Mesenchymal stem cell (in vitro differentiated cells and primary cell): ENCODE results near the gene ZNF655.

Experiments used
- DNase-seq: peaks from one replicate; pipeline ENCODE4 v3.0.0-alpha.2; 2013
- H2AFZ ChIP-seq: one replicate; pipeline ENCODE4 v1.6.1; 2013; ENCODE audit warnings: low read depth, mild to moderate bottlenecking, control low read depth, inconsistent platforms, low read length, moderate library complexity
- H2AK5ac ChIP-seq: 2 replicates; pipeline ENCODE4 v1.6.1; 2013; ENCODE audit warnings: low read length, moderate library complexity, mild to moderate bottlenecking, inconsistent platforms; ENCODE audit not compliant: severe bottlenecking
- H2BK120ac ChIP-seq: one replicate; pipeline ENCODE4 v1.6.1; 2013; ENCODE audit warnings: low read depth, mild to moderate bottlenecking, inconsistent platforms, low read length, moderate library complexity
- H2BK12ac ChIP-seq, 2 experiments: one replicate each; pipeline ENCODE4 v1.6.1; 2013; ENCODE audit warnings: inconsistent platforms in 2 of 2, low read length in 2 of 2, mild to moderate bottlenecking in 2 of 2, moderate library complexity in 2 of 2, control low read depth in 1 of 2
- H2BK15ac ChIP-seq: one replicate; pipeline ENCODE4 v1.6.1; 2013; ENCODE audit warnings: mild to moderate bottlenecking, low read depth, inconsistent platforms; ENCODE audit not compliant: poor library complexity, severe bottlenecking
- H2BK5ac ChIP-seq: 2 replicates; pipeline ENCODE4 v1.6.1; 2013; ENCODE audit warnings: low read depth, mild to moderate bottlenecking, low read length, control low read depth, inconsistent platforms; ENCODE audit not compliant: poor library complexity, severe bottlenecking
- H3K14ac ChIP-seq, 2 experiments: one replicate each; pipeline ENCODE4 v1.6.1; 2013; ENCODE audit warnings: inconsistent platforms in 2 of 2, low read length in 2 of 2, control low read depth in 1 of 2, mild to moderate bottlenecking in 1 of 2, moderate library complexity in 1 of 2
- H3K18ac ChIP-seq, 2 experiments: one replicate each; pipeline ENCODE4 v1.6.1; 2013; ENCODE audit warnings: inconsistent platforms in 2 of 2, low read length in 2 of 2, control low read depth in 1 of 2, low read depth in 1 of 2, mild to moderate bottlenecking in 1 of 2
- H3K23ac ChIP-seq, 2 experiments: one replicate each; pipeline ENCODE4 v1.6.1; 2013; ENCODE audit warnings: inconsistent platforms in 2 of 2, low read length in 2 of 2, mild to moderate bottlenecking in 2 of 2, moderate library complexity in 2 of 2, control low read depth in 1 of 2
- H3K27ac ChIP-seq: 2 replicates; pipeline ENCODE4 v1.5.1; 2013; ENCODE audit warnings: mild to moderate bottlenecking, moderate library complexity, low read length, control low read depth, inconsistent platforms; ENCODE audit not compliant: poor library complexity, severe bottlenecking
- H3K27me3 ChIP-seq, 2 experiments: 2 replicates each; pipeline versions ENCODE4 v1.6.1 to v1.7.0; 2013; ENCODE audit warnings: low read length in 2 of 2, mild to moderate bottlenecking in 2 of 2, moderate library complexity in 2 of 2, control low read depth in 1 of 2, inconsistent platforms in 1 of 2; ENCODE audit not compliant: control insufficient read depth in 1 of 2, insufficient read depth in 1 of 2
- H3K36me3 ChIP-seq, 2 experiments: 2 replicates each; pipeline versions ENCODE4 v1.6.1 to v1.7.0; 2013; ENCODE audit warnings: low read length in 2 of 2, control low read depth in 1 of 2, inconsistent platforms in 1 of 2, low read depth in 1 of 2, mild to moderate bottlenecking in 1 of 2; ENCODE audit not compliant: insufficient read depth in 2 of 2, control insufficient read depth in 1 of 2
- H3K4ac ChIP-seq, 2 experiments: one replicate each; pipeline ENCODE4 v1.6.1; 2013; ENCODE audit warnings: inconsistent platforms in 2 of 2, low read length in 2 of 2, mild to moderate bottlenecking in 2 of 2, moderate library complexity in 2 of 2, control low read depth in 1 of 2, low read depth in 1 of 2
- H3K4me1 ChIP-seq: 2 replicates; pipeline ENCODE4 v1.6.1; 2013; ENCODE audit warnings: low read depth, low read length, control low read depth; ENCODE audit not compliant: control insufficient read depth, insufficient read depth
- H3K4me2 ChIP-seq: 2 replicates; pipeline ENCODE4 v1.6.1; 2013; ENCODE audit warnings: low read length, mild to moderate bottlenecking, inconsistent platforms; ENCODE audit not compliant: poor library complexity, severe bottlenecking
- H3K4me3 ChIP-seq, 2 experiments: 2 replicates each; pipeline versions ENCODE4 v1.5.1 to v1.7.0; 2013; ENCODE audit warnings: low read length in 2 of 2, mild to moderate bottlenecking in 2 of 2, control low read depth in 1 of 2, low read depth in 1 of 2; ENCODE audit not compliant: insufficient read depth in 1 of 2
- H3K79me1 ChIP-seq: replicated peaks from 2 replicates; pipeline ENCODE4 v1.6.1; 2013; ENCODE audit warnings: mild to moderate bottlenecking, control low read depth, low read length, inconsistent platforms; ENCODE audit not compliant: poor library complexity, severe bottlenecking
- H3K9ac ChIP-seq: 2 replicates; pipeline ENCODE4 v1.7.0; 2013; ENCODE audit warnings: mild to moderate bottlenecking, low read length, moderate library complexity
- H3K9me3 ChIP-seq: 2 replicates; pipeline ENCODE4 v1.7.0; 2013; ENCODE audit warnings: mild to moderate bottlenecking, low read length; ENCODE audit not compliant: control insufficient read depth
- H4K8ac ChIP-seq: one replicate; pipeline ENCODE4 v1.6.1; 2013; ENCODE audit warnings: inconsistent platforms, mild to moderate bottlenecking, low read length, moderate library complexity
- H4K91ac ChIP-seq: one replicate; pipeline ENCODE4 v1.6.1; 2013; ENCODE audit warnings: mild to moderate bottlenecking, low read length, inconsistent platforms
- WGBS: methylation state at CpG from one replicate; pipeline ENCODE4 v1.1.7; 2013; ENCODE audit warnings: mixed read lengths; 5-methylcytosine and 5-hydroxymethylcytosine counted together

Gene ZNF655

DNA sequence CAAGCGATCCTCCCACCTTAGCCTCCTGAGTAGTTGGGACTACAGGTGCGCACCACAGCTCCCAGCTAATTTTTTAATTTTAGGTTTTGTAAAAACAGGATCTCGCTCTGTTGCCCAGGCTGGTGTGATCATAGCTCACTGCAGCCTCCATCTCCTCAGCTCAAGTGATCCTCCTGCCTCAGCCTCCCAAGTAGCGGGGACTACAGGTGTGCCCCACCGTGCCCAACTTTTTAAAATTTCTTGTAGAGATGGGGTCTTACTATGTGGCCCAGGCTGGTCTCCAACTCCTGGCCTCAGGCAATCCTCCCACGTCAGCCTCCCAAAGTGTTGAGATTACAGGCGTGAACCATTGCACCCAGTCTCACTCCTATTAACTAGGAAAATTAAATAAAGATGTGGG lies 47.1 kb downstream of the ZNF655 start:
- Histone ChIP-seq H3K18ac (no peak overlapping the region), H3K4me2 (no peak overlapping the region), H3K4me3 (no peak overlapping the region), H3K27me3 (peaks cover 0 to 3% of the 10 kb centered on the region in 2 experiments), H3K27ac (no peak overlapping the region), H3K4ac (no peak overlapping the region), H3K79me1 (no peaks in the 10 kb centered on the region), H3K9ac (no peak overlapping the region), H3K9me3 (no peaks in the 10 kb centered on the region), H3K4me1 (no peaks in the 10 kb centered on the region), H4K8ac (no peak overlapping the region), H4K91ac (no peak overlapping the region), H2BK5ac (no peak overlapping the region), H2BK12ac (no peak overlapping the region), H3K36me3 (no peaks in the 10 kb centered on the region), H2BK120ac (no peak overlapping the region), H3K14ac (no peak overlapping the region), H2BK15ac (no peak overlapping the region), H2AFZ (no peak overlapping the region), H3K23ac (no peak overlapping the region), H2AK5ac (no peak overlapping the region)
- WGBS: 84% methylated on average over 7 of the region's 7 CpGs
- DNase-seq: no peak

DNA sequence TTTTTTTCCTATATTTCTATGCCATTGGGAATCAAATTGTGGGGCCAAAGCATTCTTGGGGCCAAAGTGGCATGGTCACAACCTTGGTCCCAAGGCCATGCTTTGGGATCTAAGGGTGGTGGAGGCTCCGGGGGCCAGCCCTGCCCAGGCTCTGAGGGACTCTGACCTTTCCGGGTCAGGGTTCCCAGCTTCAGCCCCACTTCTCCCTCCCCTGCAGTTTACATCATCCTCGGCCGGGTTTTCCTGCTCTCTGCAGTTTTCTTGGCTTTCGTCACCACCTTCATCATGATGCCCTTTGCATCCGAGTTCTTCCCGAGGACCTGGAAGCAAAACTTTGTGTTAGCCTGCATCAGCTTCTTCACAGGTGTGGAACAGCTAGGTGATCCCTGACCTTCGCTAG lies 48.1 kb downstream of the ZNF655 start:
- Histone ChIP-seq H3K4me1 (no peaks in the 10 kb centered on the region), H2BK12ac (no peak overlapping the region), H3K79me1 (no peaks in the 10 kb centered on the region), H3K9me3 (no peaks in the 10 kb centered on the region), H3K14ac (no peak overlapping the region), H2BK15ac (no peak overlapping the region), H3K23ac (no peak overlapping the region), H3K4me2 (no peak overlapping the region), H2BK5ac (no peak overlapping the region), H3K27me3 (peaks cover 0 to 3% of the 10 kb centered on the region in 2 experiments), H4K91ac (no peak overlapping the region), H3K18ac (no peak overlapping the region), H3K36me3 (no peaks in the 10 kb centered on the region), H3K27ac (no peak overlapping the region), H3K9ac (no peak overlapping the region), H2AFZ (no peak overlapping the region), H4K8ac (no peak overlapping the region), H3K4me3 (no peak overlapping the region), H2BK120ac (no peak overlapping the region), H2AK5ac (no peak overlapping the region), H3K4ac (no peak overlapping the region)
- no peak for DNase-seq
- 87% methylated on average over 8 of the region's 8 CpGs for WGBS

DNA sequence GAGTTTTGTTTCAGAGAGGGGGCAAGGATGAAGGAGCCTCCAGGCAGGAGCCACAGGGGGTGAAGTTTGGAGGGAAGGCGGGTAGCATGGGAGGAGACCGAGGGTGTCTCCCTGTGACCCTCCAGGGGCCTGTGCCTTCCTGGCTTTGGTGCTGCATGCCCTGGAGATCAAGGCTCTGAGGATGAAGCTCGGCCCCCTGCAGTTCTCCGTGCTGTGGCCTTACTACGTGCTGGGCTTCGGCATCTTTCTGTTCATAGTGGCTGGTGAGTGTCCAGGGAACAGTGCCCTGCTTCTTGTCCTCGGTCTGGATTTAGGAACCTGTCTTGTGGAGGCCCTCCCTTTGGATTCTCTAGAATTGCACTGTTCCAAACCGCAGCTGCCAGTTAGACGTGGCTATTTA lies 49.1 kb downstream of the ZNF655 start:
- Histone ChIP-seq H3K27ac (no peak overlapping the region), H3K9me3 (no peaks in the 10 kb centered on the region), H3K4me2 (no peak overlapping the region), H3K9ac (no peak overlapping the region), H3K4ac (no peak overlapping the region), H3K36me3 (no peaks in the 10 kb centered on the region), H4K91ac (no peak overlapping the region), H3K27me3 (peaks cover 0 to 3% of the 10 kb centered on the region in 2 experiments), H2AFZ (no peak overlapping the region), H2BK5ac (no peak overlapping the region), H2AK5ac (no peak overlapping the region), H3K14ac (no peak overlapping the region), H3K23ac (no peak overlapping the region), H3K79me1 (no peaks in the 10 kb centered on the region), H2BK120ac (no peak overlapping the region), H2BK15ac (no peak overlapping the region), H2BK12ac (no peak overlapping the region), H3K18ac (no peak overlapping the region), H3K4me1 (no peaks in the 10 kb centered on the region), H4K8ac (no peak overlapping the region), H3K4me3 (no peak overlapping the region)
- no peak for DNase-seq
- WGBS: 77% methylated on average over 9 of the region's 9 CpGs

DNA sequence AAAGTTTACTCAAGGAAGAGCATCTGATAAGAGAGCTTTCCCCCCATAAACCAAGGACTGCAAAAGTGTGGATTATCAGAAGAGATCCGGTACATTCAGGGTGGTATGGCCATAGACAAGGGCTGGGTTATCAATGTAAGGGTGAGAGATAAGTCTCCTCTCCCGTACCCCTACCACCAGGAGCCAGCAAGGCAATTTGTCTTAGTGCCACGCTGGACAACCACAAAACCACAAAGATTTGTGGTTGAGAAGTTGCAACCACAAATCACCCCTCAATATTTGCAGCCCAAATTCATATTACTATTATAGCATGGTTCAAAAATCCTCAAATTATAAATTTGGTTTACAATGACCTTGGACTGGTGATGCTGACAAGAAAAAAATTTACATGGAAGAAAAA lies 56.1 kb downstream of the ZNF655 start:
- Histone ChIP-seq H3K9ac (no peak overlapping the region), H2AFZ (no peak overlapping the region), H3K14ac (no peak overlapping the region), H4K91ac (no peak overlapping the region), H2BK12ac (no peak overlapping the region), H3K4ac (no peak overlapping the region), H2BK120ac (no peak overlapping the region), H2BK5ac (no peak overlapping the region), H3K27me3 (no peaks in the 10 kb centered on the region), H3K27ac (no peak overlapping the region), H3K36me3 (peaks cover 1 to 11% of the 10 kb centered on the region in 2 experiments), H4K8ac (no peak overlapping the region), H3K18ac (no peak overlapping the region), H3K4me1 (peaks cover 12% of the 10 kb centered on the region), H3K9me3 (no peaks in the 10 kb centered on the region), H3K4me2 (no peak overlapping the region), H2BK15ac (no peak overlapping the region), H3K79me1 (peaks cover 10% of the 10 kb centered on the region), H2AK5ac (no peak overlapping the region), H3K4me3 (no peak overlapping the region), H3K23ac (no peak overlapping the region)
- no peak for DNase-seq
- 81% methylated on average over 3 of the region's 3 CpGs for WGBS
